Hair follicular keratinocyte (primary cell): Measurements from ENCODE around the gene CYBA. TPM values are rescaled to one million over a fixed set of nuclear protein-coding genes. Genes with fewer than 3 reads are reported as not detected.

Experiments used
- total RNA-seq: library from RNA; depleted of rRNA; stranded (reverse); fragments of >200 nt; gene quantifications from 2 replicates; pipeline ENCODE4 v1.2.3, GENCODE V29; 2015

The CYBA gene
- total RNA-seq, result 88.1 and 94.3 TPM in 2 replicates

DNA sequence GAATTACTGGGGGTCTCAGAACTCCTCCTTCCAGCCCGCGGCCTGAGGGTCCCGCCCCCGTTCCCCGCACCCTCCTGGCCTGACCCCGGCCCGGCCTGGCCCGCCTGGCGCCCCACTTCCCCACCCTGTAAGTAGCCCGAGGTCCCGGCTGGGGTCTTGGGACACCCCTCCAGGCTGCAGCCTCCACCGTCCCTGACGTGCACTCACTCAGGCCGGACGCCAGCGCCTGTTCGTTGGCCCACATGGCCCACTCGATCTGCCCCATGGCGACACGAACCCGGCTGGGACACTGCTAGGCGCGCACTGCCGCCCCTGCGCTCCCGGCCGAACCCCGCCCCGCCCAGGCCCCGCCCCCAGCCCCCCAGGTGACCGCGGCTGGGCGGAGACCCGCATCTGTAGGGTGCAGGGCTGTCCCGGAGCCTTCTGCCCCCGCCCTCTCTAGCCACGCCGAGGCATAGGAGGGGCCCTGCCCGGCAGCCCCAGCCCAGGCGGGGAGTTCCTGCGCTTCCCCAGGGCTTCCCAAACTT, at the start of gene CYBA:
Gene CYBA (minus strand): TSS at position 305 of the 527 bp plus-strand sequence. CDS start 40 bp downstream, at position 265.

DNA sequence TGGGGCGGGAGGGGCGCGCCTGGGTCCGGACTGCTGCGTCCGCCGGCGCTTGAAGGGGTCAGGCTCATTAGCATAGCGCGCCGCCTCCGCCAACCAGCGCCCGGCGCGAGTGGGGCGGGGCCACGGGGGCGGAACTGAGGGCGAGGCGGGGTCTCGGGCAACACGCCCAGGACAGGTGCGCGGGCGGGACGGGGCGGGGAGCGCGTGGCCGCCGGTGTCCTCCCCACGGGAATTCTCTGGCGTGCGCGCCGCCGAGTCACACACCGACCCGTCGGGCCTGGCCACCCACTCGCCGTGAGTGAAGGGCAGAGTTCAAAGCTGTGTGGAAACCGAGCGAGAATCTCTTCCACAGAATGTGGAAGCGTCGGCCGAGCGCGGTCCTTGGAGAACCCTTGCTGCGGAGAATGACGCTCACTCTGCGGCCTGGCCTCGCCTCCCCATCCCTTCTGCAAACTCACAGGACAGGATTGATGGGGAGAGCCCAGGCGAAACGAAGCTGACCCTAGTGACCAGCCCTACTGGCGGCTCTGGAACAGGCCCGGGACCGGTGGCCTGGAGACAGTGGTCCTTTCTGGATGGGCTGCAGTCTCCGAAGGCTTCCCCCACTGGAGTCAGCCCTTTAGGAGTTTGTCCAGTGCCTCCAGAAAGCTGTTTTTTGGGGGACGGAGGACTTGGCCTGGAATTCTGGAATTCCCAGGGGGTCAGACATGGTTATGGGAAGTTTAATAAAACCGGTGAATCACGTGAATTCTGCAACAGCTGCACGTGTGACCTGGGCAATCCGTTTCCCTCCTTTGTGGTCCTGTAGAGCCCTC, 35.8 kb upstream of the CYBA start, which contains the start of gene SNAI3:
Gene SNAI3 (minus strand): TSS at position 69 of the 815 bp plus-strand sequence. CDS start 101 bp downstream, outside the sequence.

DNA sequence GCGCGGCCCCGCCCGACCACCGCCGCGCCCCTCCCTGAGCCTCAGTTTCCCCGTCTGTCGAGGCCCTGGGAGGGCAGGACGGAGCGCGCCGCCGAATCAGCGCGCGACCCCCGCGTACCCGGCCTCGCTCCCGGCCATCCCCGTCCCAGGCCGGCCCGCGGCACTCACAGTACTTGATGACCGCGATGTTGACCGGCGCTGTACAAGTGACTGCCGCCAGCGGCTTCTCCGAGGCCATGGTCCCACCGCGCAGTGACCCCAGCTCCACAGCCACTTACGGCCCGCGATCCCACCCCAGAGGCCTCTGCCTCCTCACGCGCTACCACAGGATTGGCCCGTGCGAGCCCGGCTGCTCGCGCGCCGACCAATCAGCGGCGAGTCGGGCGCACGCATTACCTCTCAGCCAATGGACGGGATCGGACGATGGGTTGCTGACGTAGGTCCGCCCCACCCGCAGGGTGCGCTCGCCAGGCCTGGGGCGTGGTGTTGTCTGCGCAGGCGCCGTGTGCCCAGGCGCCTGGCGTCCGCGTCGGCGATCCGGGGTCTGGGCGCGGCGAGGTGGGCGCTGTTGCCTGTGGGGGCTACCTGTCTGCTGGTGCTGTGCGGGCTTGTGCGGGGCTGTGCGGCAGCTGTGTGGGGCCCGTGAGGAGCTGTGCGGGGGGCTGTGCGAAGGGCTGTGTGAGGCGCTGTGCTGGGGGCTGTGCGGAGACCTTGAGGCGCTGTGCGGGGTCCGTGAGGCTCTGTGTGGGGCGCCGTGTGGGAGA, 12.2 kb upstream of the CYBA start, which contains the start of gene MVD:
Gene MVD (minus strand): TSS at position 249 of the 764 bp plus-strand sequence. CDS start 11 bp downstream, at position 238.

DNA sequence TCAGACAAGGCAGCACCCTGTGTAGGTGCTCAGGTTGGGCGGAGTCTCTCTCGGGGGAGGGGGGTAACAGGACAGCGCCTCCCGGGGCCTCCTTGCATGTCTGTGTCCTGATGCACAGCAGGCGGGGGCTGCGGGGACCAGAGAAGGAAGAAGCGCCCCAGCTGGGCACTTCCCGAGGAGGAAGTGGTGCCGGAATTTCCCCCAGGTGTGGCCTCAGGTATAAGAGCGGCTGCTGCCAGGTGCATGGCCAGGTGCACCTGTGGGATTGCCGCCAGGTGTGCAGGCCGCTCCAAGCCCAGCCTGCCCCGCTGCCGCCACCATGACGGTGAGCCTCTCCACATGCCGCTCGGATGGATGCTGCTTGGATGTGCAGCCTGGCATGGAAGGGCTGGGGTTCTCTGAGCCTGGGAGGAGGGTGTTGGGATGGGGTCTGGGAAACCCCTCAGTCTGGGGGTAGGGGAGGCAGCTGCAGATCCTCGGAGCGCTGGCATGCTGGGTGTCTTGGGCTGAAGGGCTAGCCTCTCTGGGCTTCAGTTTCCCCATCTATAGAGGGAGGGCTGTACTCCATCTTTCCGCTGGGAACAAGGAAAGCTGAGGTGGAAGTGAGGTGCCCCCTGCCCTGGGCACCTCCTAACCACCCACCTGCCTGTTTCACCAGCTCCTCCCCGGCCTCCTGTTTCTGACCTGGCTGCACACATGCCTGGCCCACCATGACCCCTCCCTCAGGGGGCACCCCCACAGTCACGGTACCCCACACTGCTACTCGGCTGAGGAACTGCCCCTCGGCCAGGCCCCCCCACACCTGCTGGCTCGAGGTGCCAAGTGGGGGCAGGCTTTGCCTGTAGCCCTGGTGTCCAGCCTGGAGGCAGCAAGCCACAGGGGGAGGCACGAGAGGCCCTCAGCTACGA, 12.3 kb downstream of the CYBA start, which contains the start of gene IL17C:
Gene IL17C (plus strand): TSS at position 250 of the 908 bp plus-strand sequence. CDS start 70 bp downstream, at position 320.

Other genes with a start within 250 kb of the CYBA start
- gene ZFPM1, start 197.8 kb downstream of the CYBA start, total RNA-seq, result 1.2 and 1.5 TPM in 2 replicates
- 9.9 and 17.0 TPM in 2 replicates for gene ZC3H18, start 80.7 kb downstream of the CYBA start, total RNA-seq
- not detected in 2 replicates for gene IL17C, start 12.5 kb downstream of the CYBA start, total RNA-seq
- gene MVD, start 12.0 kb upstream of the CYBA start, total RNA-seq, result 238 and 321 TPM in 2 replicates
- gene SNAI3, start 35.5 kb upstream of the CYBA start, total RNA-seq, result 0.57 TPM in 1 of 2 replicates, not detected in the other
- gene RNF166, start 55.4 kb upstream of the CYBA start, total RNA-seq, result 10.5 and 12.8 TPM in 2 replicates
- gene CTU2, start 55.5 kb upstream of the CYBA start, total RNA-seq, result 11.0 and 24.8 TPM in 2 replicates
- gene PIEZO1, start 134.2 kb upstream of the CYBA start, total RNA-seq, result 167 and 172 TPM in 2 replicates
- 19.9 and 44.1 TPM in 2 replicates for gene CDT1, start 152.7 kb upstream of the CYBA start, total RNA-seq
- 209 and 236 TPM in 2 replicates for gene APRT, start 160.9 kb upstream of the CYBA start, total RNA-seq
- gene GALNS, start 205.9 kb upstream of the CYBA start, total RNA-seq, result 18.2 and 23.8 TPM in 2 replicates
- gene TRAPPC2L, start 206.1 kb upstream of the CYBA start, total RNA-seq, result 33.3 and 50.0 TPM in 2 replicates
- not detected in 2 replicates for gene PABPN1L, start 215.6 kb upstream of the CYBA start, total RNA-seq